Measurements from ENCODE around the gene DDIT4. TPM values are rescaled to one million over a fixed set of nuclear protein-coding genes. Genes with fewer than 3 reads are reported as not detected.
A peak's percentile ranks its signal among the peaks of the same experiment; 100 is the strongest.

The DDIT4 gene
- total and polyA plus RNA-seq, 9 of the 15 experiments (the other 6 are each of a cell fraction or from before 2014, with no cell fraction given) = 8.2 to 675 (median 159) TPM

DNA sequence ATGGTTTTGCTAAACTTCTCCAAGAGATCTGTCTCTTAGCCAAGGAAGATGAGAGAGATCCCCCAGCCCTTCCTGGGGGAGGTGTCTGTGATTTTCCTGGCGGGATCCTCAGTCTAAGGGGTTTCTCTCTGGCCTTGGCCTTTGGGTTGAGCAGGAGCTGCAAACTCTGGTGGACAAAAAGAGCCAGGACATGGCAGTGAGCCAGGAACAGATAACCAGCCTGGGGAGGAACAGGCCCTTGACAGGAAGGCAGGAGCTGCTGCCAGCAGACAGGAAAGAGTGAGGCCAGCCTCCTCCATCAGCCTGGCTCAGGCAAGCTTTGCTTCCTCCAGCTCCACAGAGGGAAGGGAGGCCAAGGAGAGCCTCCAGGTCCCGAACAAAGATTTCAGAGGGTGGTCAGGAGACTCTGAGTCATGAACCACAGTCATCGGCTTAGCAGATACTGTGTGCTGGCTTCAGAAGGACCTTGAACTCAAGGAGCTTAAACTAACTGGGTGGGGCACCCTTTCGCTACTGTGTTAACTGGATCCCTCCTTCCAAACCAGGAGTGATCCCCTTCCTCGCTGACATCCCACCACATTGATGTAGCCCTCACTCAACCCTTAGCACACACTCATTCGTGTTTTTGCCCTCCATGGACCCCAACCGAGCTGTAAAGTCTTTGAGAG, 34.7 kb downstream of the DDIT4 start (continued):
- TF ChIP-seq, protein P1, sequence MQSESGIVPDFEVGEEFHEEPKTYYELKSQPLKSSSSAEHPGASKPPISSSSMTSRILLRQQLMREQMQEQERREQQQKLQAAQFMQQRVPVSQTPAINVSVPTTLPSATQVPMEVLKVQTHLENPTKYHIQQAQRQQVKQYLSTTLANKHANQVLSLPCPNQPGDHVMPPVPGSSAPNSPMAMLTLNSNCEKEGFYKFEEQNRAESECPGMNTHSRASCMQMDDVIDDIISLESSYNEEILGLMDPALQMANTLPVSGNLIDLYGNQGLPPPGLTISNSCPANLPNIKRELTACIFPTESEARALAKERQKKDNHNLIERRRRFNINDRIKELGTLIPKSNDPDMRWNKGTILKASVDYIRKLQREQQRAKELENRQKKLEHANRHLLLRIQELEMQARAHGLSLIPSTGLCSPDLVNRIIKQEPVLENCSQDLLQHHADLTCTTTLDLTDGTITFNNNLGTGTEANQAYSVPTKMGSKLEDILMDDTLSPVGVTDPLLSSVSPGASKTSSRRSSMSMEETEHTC (IDR thresholded peaks at IDR 0.05) = peak; percentile 98
- TF ChIP-seq, protein P2, sequence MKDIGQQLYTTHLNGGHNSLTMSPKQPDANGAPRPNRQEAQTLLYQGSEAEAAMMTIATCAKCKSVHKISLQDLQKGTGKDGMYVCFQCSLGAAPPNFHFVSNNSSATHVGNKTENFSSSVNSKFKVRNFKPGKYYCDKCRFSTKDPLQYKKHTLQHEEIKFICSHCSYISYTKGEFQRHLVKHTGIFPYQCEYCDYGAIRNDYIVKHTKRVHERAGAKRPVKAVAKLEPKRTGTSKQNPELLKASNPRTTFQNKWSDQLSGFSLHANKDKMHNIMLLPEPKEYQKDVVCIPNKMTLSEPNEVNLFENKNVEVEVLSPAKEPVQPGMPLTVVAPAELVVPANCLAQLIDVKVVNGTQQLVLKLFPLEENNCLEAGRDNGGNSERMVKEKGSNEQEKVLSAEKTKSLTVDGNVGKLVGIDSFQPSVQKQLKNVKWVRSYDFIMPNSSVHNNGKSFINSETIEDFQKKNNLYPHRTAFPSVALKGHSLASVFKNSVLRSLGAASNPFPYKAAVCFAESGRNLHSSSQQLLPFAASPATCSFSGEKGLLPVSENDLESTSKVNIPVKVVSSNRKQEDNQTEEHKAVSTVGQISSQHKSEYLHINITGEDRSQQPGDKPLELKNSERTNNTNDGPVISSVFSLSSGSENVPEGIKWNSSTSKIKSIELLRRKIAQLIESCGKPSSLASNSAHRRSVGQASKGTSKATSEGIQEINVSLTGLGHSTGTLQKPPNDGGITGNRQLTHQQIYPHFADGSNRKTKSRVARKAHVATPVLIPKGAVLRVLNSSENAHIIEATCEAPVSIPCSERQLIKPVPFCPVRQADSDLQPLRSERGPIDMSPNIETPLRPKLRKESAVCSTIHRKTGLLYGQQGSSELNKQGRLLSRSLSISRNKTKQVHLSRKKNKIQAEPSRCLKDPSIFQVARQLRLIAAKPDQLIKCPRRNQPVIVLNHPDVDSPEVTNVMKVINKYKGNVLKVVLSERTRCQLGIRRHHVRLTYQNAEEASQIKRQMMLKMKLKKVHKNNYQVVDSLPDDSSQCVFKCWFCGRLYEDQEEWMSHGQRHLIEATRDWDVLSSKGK (CRISPR knock-in tag; IDR thresholded peaks at IDR 0.05) = no peak
- TF ChIP-seq SIX5 (IDR thresholded peaks at IDR 0.05; ENCODE audit: borderline replicate concordance in 1 of 2, insufficient read depth in 1 of 2, low read depth in 1 of 2, low read length in 2 of 2) (no peak), NONO (IDR thresholded peaks at IDR 0.05; ENCODE audit: low read depth in 2 of 2, low read length in 1 of 2) (peak in 1 of 2 experiments; percentile 6; a peak in 1 of 4 replicates), FOXJ2 (tag; IDR thresholded peaks at IDR 0.05) (no peak), ZNF717 (CRISPR knock-in tag; IDR thresholded peaks at IDR 0.05) (no peak), KAT2B (IDR thresholded peaks at IDR 0.05; ENCODE audit: low read depth, low read length) (no peak), ZNF253 (CRISPR knock-in tag; conservative IDR thresholded peaks at IDR 0.05) (0 out of 2 replicates have a peak, but pooled peaks have one; percentile 60), STAG1 (CRISPR knock-in tag; IDR thresholded peaks at IDR 0.05; ENCODE audit: borderline replicate concordance) (no peak), DACH1 (IDR thresholded peaks at IDR 0.05; ENCODE audit: partially characterized antibody) (no peak), HDGF (IDR thresholded peaks at IDR 0.05) (0 out of 2 replicates have a peak, but pooled peaks have one; percentile 54), SMARCA4 (IDR thresholded peaks at IDR 0.05) (peak; percentile 95), BHLHE40 (IDR thresholded peaks at IDR 0.05; ENCODE audit: low read length) (peak; percentile 77), CAMTA2 (CRISPR knock-in tag; conservative IDR thresholded peaks at IDR 0.05) (no peak)
- TF ChIP-seq, protein P3, sequence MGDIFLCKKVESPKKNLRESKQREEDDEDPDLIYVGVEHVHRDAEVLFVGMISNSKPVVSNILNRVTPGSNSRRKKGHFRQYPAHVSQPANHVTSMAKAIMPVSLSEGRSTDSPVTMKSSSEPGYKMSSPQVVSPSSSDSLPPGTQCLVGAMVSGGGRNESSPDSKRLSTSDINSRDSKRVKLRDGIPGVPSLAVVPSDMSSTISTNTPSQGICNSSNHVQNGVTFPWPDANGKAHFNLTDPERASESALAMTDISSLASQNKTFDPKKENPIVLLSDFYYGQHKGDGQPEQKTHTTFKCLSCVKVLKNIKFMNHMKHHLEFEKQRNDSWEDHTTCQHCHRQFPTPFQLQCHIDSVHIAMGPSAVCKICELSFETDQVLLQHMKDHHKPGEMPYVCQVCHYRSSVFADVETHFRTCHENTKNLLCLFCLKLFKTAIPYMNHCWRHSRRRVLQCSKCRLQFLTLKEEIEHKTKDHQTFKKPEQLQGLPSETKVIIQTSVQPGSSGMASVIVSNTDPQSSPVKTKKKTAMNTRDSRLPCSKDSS (IDR thresholded peaks at IDR 0.05; ENCODE audit: low read depth, partially characterized antibody) = no peak
- TF ChIP-seq, protein P4, sequence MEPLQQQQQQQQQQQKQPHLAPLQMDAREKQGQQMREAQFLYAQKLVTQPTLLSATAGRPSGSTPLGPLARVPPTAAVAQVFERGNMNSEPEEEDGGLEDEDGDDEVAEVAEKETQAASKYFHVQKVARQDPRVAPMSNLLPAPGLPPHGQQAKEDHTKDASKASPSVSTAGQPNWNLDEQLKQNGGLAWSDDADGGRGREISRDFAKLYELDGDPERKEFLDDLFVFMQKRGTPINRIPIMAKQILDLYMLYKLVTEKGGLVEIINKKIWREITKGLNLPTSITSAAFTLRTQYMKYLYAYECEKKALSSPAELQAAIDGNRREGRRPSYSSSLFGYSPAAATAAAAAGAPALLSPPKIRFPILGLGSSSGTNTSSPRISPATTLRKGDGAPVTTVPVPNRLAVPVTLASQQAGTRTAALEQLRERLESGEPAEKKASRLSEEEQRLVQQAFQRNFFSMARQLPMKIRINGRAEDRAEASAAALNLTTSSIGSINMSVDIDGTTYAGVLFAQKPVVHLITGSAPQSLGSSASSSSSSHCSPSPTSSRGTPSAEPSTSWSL (CRISPR knock-in tag; IDR thresholded peaks at IDR 0.05; ENCODE audit: borderline replicate concordance) = 0 out of 2 replicates have a peak, but pooled peaks have one; percentile 76
- TF ChIP-seq, protein P5, sequence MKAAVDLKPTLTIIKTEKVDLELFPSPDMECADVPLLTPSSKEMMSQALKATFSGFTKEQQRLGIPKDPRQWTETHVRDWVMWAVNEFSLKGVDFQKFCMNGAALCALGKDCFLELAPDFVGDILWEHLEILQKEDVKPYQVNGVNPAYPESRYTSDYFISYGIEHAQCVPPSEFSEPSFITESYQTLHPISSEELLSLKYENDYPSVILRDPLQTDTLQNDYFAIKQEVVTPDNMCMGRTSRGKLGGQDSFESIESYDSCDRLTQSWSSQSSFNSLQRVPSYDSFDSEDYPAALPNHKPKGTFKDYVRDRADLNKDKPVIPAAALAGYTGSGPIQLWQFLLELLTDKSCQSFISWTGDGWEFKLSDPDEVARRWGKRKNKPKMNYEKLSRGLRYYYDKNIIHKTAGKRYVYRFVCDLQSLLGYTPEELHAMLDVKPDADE (conservative IDR thresholded peaks at IDR 0.05; ENCODE audit: control insufficient read depth, low read depth, low read length) = 0 out of 2 replicates have a peak, but pooled peaks have one; percentile 17
